ENCODE data around the gene ACVR2A. TPM values are rescaled to one million over a fixed set of nuclear protein-coding genes. Genes with fewer than 3 reads are reported as not detected.

ACVR2A gene
- total RNA-seq, 1 donor from 2014 or later = 22.6 TPM

- Histone ChIP-seq H2AFZ (ENCODE audit: low read depth, low read length) (peak overlapping the region; percentile 86), H3K79me2 (ENCODE audit: insufficient read depth, low read length) (peaks cover 39% of the 10 kb centered on the region), H3K27me3 (ENCODE audit: insufficient read depth, low read length) (no peaks in the 10 kb centered on the region), H3K9ac (ENCODE audit: low read length) (peak overlapping the region; percentile 95), H3K27ac (ENCODE audit: low read depth, low read length) (peak overlapping the region; percentile 92), H3K36me3 (ENCODE audit: insufficient read depth, low read length) (no peaks in the 10 kb centered on the region), H3K4me2 (ENCODE audit: low read length) (peak overlapping the region; percentile 99), H3K4me1 (ENCODE audit: insufficient read depth, low read length) (peaks cover 8% of the 10 kb centered on the region), H3K4me3 (ENCODE audit: insufficient read depth, low read depth, low read length) (peak overlapping the region; percentile 93), H3K9me3 (ENCODE audit: insufficient read depth, low read depth, low read length) (no peaks in the 10 kb centered on the region), H4K20me1 (ENCODE audit: insufficient read depth, low read length) (peaks cover 34% of the 10 kb centered on the region)
- Mint-ChIP-seq H3K9me3 (ENCODE audit: unreplicated experiment) (no peaks in the 10 kb centered on the region), H3K27ac (ENCODE audit: unreplicated experiment) (peak overlapping the region; percentile 87), H3K27me3 (ENCODE audit: low read depth, unreplicated experiment) (no peaks in the 10 kb centered on the region), H3K4me3 (ENCODE audit: unreplicated experiment) (peak overlapping the region; percentile 96), H3K36me3 (ENCODE audit: low read depth, unreplicated experiment) (no peaks in the 10 kb centered on the region), H3K4me1 (ENCODE audit: low read depth, unreplicated experiment) (peaks cover 18% of the 10 kb centered on the region)
- DNase-seq (ENCODE audit: low read depth) (peak; percentile 79), FAIRE-seq (no peak)
- TF ChIP-seq CTCF (IDR thresholded peaks at IDR 0.05; ENCODE audit: insufficient read depth, low read depth, low read length) = no peak
- no peak for TF ChIP-seq EZH2 (IDR thresholded peaks at IDR 0.05; ENCODE audit: insufficient read depth, low read length)
Measured at GRCh38 chr2:147843864-147844696, 749 bp upstream of the ACVR2A start.

DNA sequence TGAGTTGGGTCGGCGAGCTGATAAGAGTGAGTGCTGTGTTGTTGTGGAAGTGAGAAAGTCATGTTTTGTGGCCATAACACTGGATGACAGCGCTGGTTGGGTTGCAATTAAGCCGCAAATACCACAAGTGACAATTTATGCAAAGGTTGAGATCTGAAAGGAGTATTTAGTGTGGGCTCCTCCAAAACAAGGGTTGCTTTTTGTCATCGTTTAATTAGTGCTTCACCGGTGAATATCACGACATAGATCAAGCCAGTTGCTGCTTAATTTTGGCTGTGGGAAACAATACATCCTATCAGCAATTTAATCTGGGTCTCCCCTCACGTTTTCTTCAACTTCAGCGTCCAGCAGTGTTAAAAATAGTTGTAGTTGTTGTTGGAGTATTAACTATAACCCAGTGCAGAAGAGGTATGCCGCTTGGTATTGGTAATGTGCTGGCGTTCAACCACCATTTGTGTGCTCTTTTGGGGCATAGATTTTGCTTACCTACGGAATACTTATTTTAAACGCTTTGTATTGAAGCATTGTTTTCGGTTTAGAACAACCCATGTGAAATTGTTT is 662 bp downstream of the ACVR2A start:
- Histone ChIP-seq H3K36me3 (ENCODE audit: insufficient read depth, low read length) (no peaks in the 10 kb centered on the region), H3K4me3 (ENCODE audit: insufficient read depth, low read depth, low read length) (peak overlapping the region; percentile 93), H3K27me3 (ENCODE audit: insufficient read depth, low read length) (no peaks in the 10 kb centered on the region), H4K20me1 (ENCODE audit: insufficient read depth, low read length) (peaks cover 45% of the 10 kb centered on the region), H3K4me1 (ENCODE audit: insufficient read depth, low read length) (peaks cover 8% of the 10 kb centered on the region), H2AFZ (ENCODE audit: low read depth, low read length) (peak overlapping the region; percentile 21), H3K27ac (ENCODE audit: low read depth, low read length) (no peak overlapping the region), H3K9ac (ENCODE audit: low read length) (peak overlapping the region; percentile 94), H3K4me2 (ENCODE audit: low read length) (peak overlapping the region; percentile 99), H3K79me2 (ENCODE audit: insufficient read depth, low read length) (peaks cover 53% of the 10 kb centered on the region), H3K9me3 (ENCODE audit: insufficient read depth, low read depth, low read length) (no peaks in the 10 kb centered on the region)
- Mint-ChIP-seq H3K9me3 (ENCODE audit: unreplicated experiment) (no peaks in the 10 kb centered on the region), H3K36me3 (ENCODE audit: low read depth, unreplicated experiment) (no peaks in the 10 kb centered on the region), H3K27ac (ENCODE audit: unreplicated experiment) (peak overlapping the region; percentile 34), H3K4me1 (ENCODE audit: low read depth, unreplicated experiment) (peaks cover 18% of the 10 kb centered on the region), H3K27me3 (ENCODE audit: low read depth, unreplicated experiment) (no peaks in the 10 kb centered on the region), H3K4me3 (ENCODE audit: unreplicated experiment) (peak overlapping the region; percentile 89)
- DNase-seq (ENCODE audit: low read depth) (peak; percentile 39), FAIRE-seq (no peak)
- TF ChIP-seq CTCF (IDR thresholded peaks at IDR 0.05; ENCODE audit: insufficient read depth, low read depth, low read length) (no peak), EZH2 (IDR thresholded peaks at IDR 0.05; ENCODE audit: insufficient read depth, low read length) (no peak)

Data from astrocyte (in vitro differentiated cells and primary cell).